ENCODE results near the gene HP. TPM values are rescaled to one million over a fixed set of nuclear protein-coding genes. Genes with fewer than 3 reads are reported as not detected.

HP gene
- total and polyA plus RNA-seq, 10 of the 15 experiments (the other 5 are each of a cell fraction or from before 2014, with no cell fraction given), result 10.8 TPM; not detected in 9

DNA sequence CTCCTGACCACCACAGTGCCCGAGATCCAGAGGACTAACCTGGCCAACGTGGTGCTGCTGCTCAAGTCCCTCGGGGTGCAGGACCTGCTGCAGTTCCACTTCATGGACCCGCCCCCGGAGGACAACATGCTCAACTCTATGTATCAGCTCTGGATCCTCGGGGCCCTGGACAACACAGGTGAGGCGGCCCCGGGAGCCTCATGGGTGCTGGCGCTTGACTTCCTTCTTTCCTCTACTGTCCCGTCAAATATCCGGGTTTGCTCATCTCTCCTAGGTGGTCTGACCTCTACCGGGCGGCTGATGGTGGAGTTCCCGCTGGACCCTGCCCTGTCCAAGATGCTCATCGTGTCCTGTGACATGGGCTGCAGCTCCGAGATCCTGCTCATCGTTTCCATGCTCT is 53.1 kb downstream of the HP start:
- Histone ChIP-seq H3K27ac (ENCODE audit: control insufficient read depth, insufficient read depth) (no peak overlapping the region), H3K4me3 (no peak overlapping the region), H3K79me2 (ENCODE audit: control insufficient read depth, insufficient read depth, low read length) (no peaks in the 10 kb centered on the region), H3K4me1 (ENCODE audit: control insufficient read depth, insufficient read depth, low read length) (no peaks in the 10 kb centered on the region), H3K36me3 (ENCODE audit: control insufficient read depth in 2 of 2, insufficient read depth in 2 of 2, low read length in 1 of 2) (peaks cover 44 to 64% of the 10 kb centered on the region in 2 experiments), H3K9ac (ENCODE audit: control insufficient read depth, insufficient read depth, low read length) (no peak overlapping the region), H3K4me2 (ENCODE audit: control insufficient read depth, insufficient read depth) (no peak overlapping the region), H3K27me3 (replicated peaks in 1 of 2; ENCODE audit: control insufficient read depth in 2 of 2, insufficient read depth in 2 of 2, low read length in 1 of 2) (no peaks in the 10 kb centered on the region), H2AFZ (ENCODE audit: control insufficient read depth, low read depth, low read length) (no peak overlapping the region), H4K20me1 (ENCODE audit: control insufficient read depth, insufficient read depth) (no peaks in the 10 kb centered on the region; the same call in 1 of the 2 replicates), H3K9me3 (replicated peaks; ENCODE audit: control insufficient read depth, insufficient read depth, low read length) (no peaks in the 10 kb centered on the region)
- CTCF ChIA-PET, result no interaction called here
- intact Hi-C loops (cut with micrococcal nuclease; ENCODE audit: unreplicated experiment) (no loop called here), in situ Hi-C loops (cut with MboI) (no loop called here)
- ATAC-seq (no peak), FAIRE-seq (no peak), DNase-seq (ENCODE audit: low read depth, low spot score) (no peak)
- SMC1A ChIA-PET (ENCODE audit: uncharacterized antibody, unreplicated experiment), result no interaction called here
- POLR2A ChIA-PET, result no interaction called here
- RAD21 ChIA-PET (ENCODE audit: unreplicated experiment), result no interaction called here
- TF ChIP-seq HCFC1 (IDR thresholded peaks at IDR 0.05; ENCODE audit: low read length) (no peak), POLR2A (IDR thresholded peaks at IDR 0.05; ENCODE audit: low read depth, low read length) (0 out of 2 replicates have a peak, but pooled peaks have one; percentile 6), ZNF622 (IDR thresholded peaks at IDR 0.05) (no peak)
- no TSS peak for BruUV-seq (replicated peaks)
- WGBS (ENCODE audit: insufficient coverage, insufficient replicate concordance, low lambda C conversion rate, missing lambda C conversion rate), result 97% methylated on average over 17 of the region's 17 CpGs

DNA sequence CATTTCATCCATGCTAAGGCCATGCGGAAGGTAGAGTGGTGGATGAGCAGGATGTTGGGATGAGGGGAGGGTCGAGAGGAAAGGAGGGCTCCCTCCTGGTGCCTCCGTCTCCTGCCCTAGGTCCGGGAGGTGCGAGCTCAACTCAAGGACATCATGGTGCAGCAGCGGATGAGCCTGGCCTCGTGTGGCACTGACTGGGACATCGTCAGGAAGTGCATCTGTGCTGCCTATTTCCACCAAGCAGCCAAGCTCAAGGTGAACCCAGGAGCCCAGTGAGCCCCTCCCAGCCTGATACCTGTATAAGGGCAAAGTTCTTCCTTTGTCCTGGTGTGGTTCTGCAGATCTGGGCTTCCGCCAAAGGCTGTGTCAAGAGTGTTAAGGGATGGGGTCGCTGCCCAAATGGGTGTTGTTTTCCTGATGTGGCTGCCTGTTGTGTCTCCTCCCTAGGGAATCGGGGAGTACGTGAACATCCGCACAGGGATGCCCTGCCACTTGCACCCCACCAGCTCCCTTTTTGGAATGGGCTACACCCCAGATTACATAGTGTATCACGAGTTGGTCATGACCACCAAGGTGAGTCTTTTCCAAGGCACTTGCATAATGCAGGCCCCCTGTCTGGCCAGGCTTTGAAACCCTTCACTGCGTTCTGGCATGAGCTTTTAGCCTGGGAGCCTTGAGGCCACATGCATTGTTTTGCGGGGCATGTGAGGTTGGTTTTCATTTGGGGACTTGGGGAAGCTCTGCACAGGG is 54.2 kb downstream of the HP start:
- in situ Hi-C loops (cut with MboI), result no loop called here
- SMC1A ChIA-PET (ENCODE audit: uncharacterized antibody, unreplicated experiment), result no interaction called here
- no peak overlapping the region for H3K9ac ChIP-seq (ENCODE audit: control insufficient read depth, insufficient read depth, low read length)

More for the DNA sequence above, 54.2 kb downstream of the HP start:
- H3K36me3 ChIP-seq (ENCODE audit: control insufficient read depth in 2 of 2, insufficient read depth in 2 of 2, low read length in 1 of 2), result peaks cover 42 to 59% of the 10 kb centered on the region in 2 experiments
- WGBS (ENCODE audit: insufficient coverage, insufficient replicate concordance, low lambda C conversion rate, missing lambda C conversion rate), result 85% methylated on average over 15 of the region's 16 CpGs
- POLR2A ChIA-PET, result no interaction called here
- BruUV-seq (replicated peaks), result no TSS peak
- no peak overlapping the region for H3K27ac ChIP-seq (ENCODE audit: control insufficient read depth, insufficient read depth)
- RAD21 ChIA-PET (ENCODE audit: unreplicated experiment), result no interaction called here
- H4K20me1 ChIP-seq (ENCODE audit: control insufficient read depth, insufficient read depth), result no peaks in the 10 kb centered on the region; the same call in 1 of the 2 replicates
- H2AFZ ChIP-seq (ENCODE audit: control insufficient read depth, low read depth, low read length), result no peak overlapping the region
- no peak for TF ChIP-seq PAX8 (IDR thresholded peaks at IDR 0.05)
- no peak for TF ChIP-seq SMAD5 (IDR thresholded peaks at IDR 0.05; ENCODE audit: low read depth)
- no peak for TF ChIP-seq NFXL1 (IDR thresholded peaks at IDR 0.05; ENCODE audit: borderline replicate concordance)
- TF ChIP-seq ZNF274 (IDR thresholded peaks at IDR 0.05; ENCODE audit: insufficient read depth, insufficient read length), result no peak
- no peak for TF ChIP-seq SMC3 (IDR thresholded peaks at IDR 0.05; ENCODE audit: borderline replicate concordance, low read length)
- no peak for TF ChIP-seq STAT1 (conservative IDR thresholded peaks at IDR 0.05)
- no peak for TF ChIP-seq NFIC (IDR thresholded peaks at IDR 0.05; ENCODE audit: low read depth, low read length)
- no peak for TF ChIP-seq IKZF2 (IDR thresholded peaks at IDR 0.05)
- no peak for TF ChIP-seq MEF2B (IDR thresholded peaks at IDR 0.05; ENCODE audit: partially characterized antibody, poor library complexity, severe bottlenecking)
- no peak for TF ChIP-seq RELB (IDR thresholded peaks at IDR 0.05; ENCODE audit: low read depth)
- no peak for TF ChIP-seq WRNIP1 (IDR thresholded peaks at IDR 0.05; ENCODE audit: borderline replicate concordance, low read depth, low read length)
- no peak for TF ChIP-seq EZH2 (IDR thresholded peaks at IDR 0.05; ENCODE audit: borderline replicate concordance, control insufficient read depth, low read depth, low read length)
- no peak for TF ChIP-seq SIX5 (IDR thresholded peaks at IDR 0.05; ENCODE audit: low read depth, low read length, severe bottlenecking)
- no peak for TF ChIP-seq ESRRA (IDR thresholded peaks at IDR 0.05; ENCODE audit: low read length)
- H3K4me3 ChIP-seq, result no peak overlapping the region
- no peaks in the 10 kb centered on the region for H3K9me3 ChIP-seq (replicated peaks; ENCODE audit: control insufficient read depth, insufficient read depth, low read length)
- no peak for ATAC-seq
- FAIRE-seq, result no peak
- H3K79me2 ChIP-seq (ENCODE audit: control insufficient read depth, insufficient read depth, low read length), result no peaks in the 10 kb centered on the region
- no peaks in the 10 kb centered on the region for H3K27me3 ChIP-seq (replicated peaks in 1 of 2; ENCODE audit: control insufficient read depth in 2 of 2, insufficient read depth in 2 of 2, low read length in 1 of 2)
- CTCF ChIA-PET, result no interaction called here
- H3K4me2 ChIP-seq (ENCODE audit: control insufficient read depth, insufficient read depth), result no peak overlapping the region
- intact Hi-C loops (cut with micrococcal nuclease; ENCODE audit: unreplicated experiment), result no loop called here
- no peak for DNase-seq (ENCODE audit: low read depth, low spot score)
- no peaks in the 10 kb centered on the region for H3K4me1 ChIP-seq (ENCODE audit: control insufficient read depth, insufficient read depth, low read length)

All from GM12878 (cell line).